Progenitor cell of endocrine pancreas (in vitro differentiated cells): ENCODE results near the gene SLC25A18. TPM values are rescaled to one million over a fixed set of nuclear protein-coding genes. Genes with fewer than 3 reads are reported as not detected.
A peak's percentile ranks its signal among the peaks of the same experiment; 100 is the strongest.

Source experiments
- DNase-seq: peaks from one replicate; pipeline ENCODE4 v3.0.0; 2021; ENCODE audit warnings: low spot score; ENCODE audit not compliant: unreplicated experiment
- H3K27ac Mint-ChIP-seq: 2 replicates; pipeline ENCODE4 v1.8.0; 2021; ENCODE audit warnings: mild to moderate bottlenecking, moderate library complexity, mixed read lengths
- H3K27me3 Mint-ChIP-seq: 2 replicates; pipeline ENCODE4 v1.8.0; 2021; ENCODE audit warnings: mixed read lengths
- H3K36me3 Mint-ChIP-seq: 2 replicates; pipeline ENCODE4 v1.8.0; 2022; ENCODE audit warnings: mixed read lengths; ENCODE audit not compliant: insufficient read depth
- H3K4me1 Mint-ChIP-seq: 2 replicates; pipeline ENCODE4 v1.8.0; 2021; ENCODE audit warnings: low read depth, mixed read lengths
- H3K4me3 Mint-ChIP-seq: 2 replicates; pipeline ENCODE4 v1.8.0; 2021; ENCODE audit warnings: low read depth, mild to moderate bottlenecking, moderate library complexity, mixed read lengths
- H3K9me3 Mint-ChIP-seq: 2 replicates; pipeline ENCODE4 v1.8.0; 2021; ENCODE audit warnings: low read depth, mixed read lengths
- CTCF ChIP-seq: fragments of 200-600 bp; sonication (generic); IDR thresholded peaks from one replicate; pipeline ENCODE4 v1.5.0; 2021; ENCODE audit warnings: antibody characterized with exemption, mild to moderate bottlenecking; ENCODE audit not compliant: unreplicated experiment
- total RNA-seq: library from RNA; stranded (reverse); gene quantifications from 2 replicates; pipeline ENCODE4 v1.2.1, GENCODE V29; 2021

The SLC25A18 gene
- total RNA-seq, 1 donor from 2014 or later: 2.3 TPM

GRCh38 chr22:17613280-17613679, 50.0 kb downstream of the SLC25A18 start:
- Mint-ChIP-seq H3K9me3 (no peaks in the 10 kb centered on the region), H3K4me3 (no peak overlapping the region), H3K27me3 (no peaks in the 10 kb centered on the region), H3K4me1 (no peaks in the 10 kb centered on the region), H3K27ac (no peak overlapping the region), H3K36me3 (peaks cover 9% of the 10 kb centered on the region)
- no peak for DNase-seq
- TF ChIP-seq CTCF: no peak

- Mint-ChIP-seq H3K36me3 (peaks cover 2% of the 10 kb centered on the region), H3K27me3 (no peaks in the 10 kb centered on the region), H3K4me1 (peaks cover 5% of the 10 kb centered on the region), H3K9me3 (no peaks in the 10 kb centered on the region), H3K27ac (peak overlapping the region; percentile 99), H3K4me3 (peak overlapping the region; percentile 97)
- DNase-seq: no peak
- no peak for TF ChIP-seq CTCF
Observed at GRCh38 chr22:17627961-17628405, 64.7 kb downstream of the SLC25A18 start.

GRCh38 chr22:17628406-17629172, 65.3 kb downstream of the SLC25A18 start, which contains the start of gene ATP6V1E1:
Gene ATP6V1E1, minus strand, starts transcription at chr22:17628749. Its CDS starts 114 bp downstream, at chr22:17628635.
- Mint-ChIP-seq H3K4me3 (peak within 1 kb of the TSS; percentile 97), H3K27ac (peak within 1 kb of the TSS; percentile 99), H3K27me3 (no peaks in the 10 kb centered on the region), H3K36me3 (peaks cover 2% of the 10 kb centered on the region), H3K9me3 (no peaks in the 10 kb centered on the region), H3K4me1 (peaks cover 5% of the 10 kb centered on the region)
- no peak for TF ChIP-seq CTCF
- peak; percentile 87 for DNase-seq

- no peak for TF ChIP-seq CTCF
- Mint-ChIP-seq H3K4me3 (peak overlapping the region; percentile 97), H3K27me3 (no peaks in the 10 kb centered on the region), H3K9me3 (no peaks in the 10 kb centered on the region), H3K4me1 (peaks cover 5% of the 10 kb centered on the region), H3K27ac (peak overlapping the region; percentile 99), H3K36me3 (no peaks in the 10 kb centered on the region)
- DNase-seq: no peak
Observed at GRCh38 chr22:17629173-17629489, 65.8 kb downstream of the SLC25A18 start.

GRCh38 chr22:17629641-17630040, 66.3 kb downstream of the SLC25A18 start:
- Mint-ChIP-seq H3K27ac (peak overlapping the region; percentile 29), H3K4me3 (peak overlapping the region; percentile 97), H3K4me1 (peaks cover 5% of the 10 kb centered on the region), H3K27me3 (no peaks in the 10 kb centered on the region), H3K36me3 (no peaks in the 10 kb centered on the region), H3K9me3 (no peaks in the 10 kb centered on the region)
- DNase-seq: no peak
- TF ChIP-seq CTCF: no peak
